GM12878 (cell line): ENCODE measurements around the gene EIF3D. TPM values are rescaled to one million over a fixed set of nuclear protein-coding genes. Genes with fewer than 3 reads are reported as not detected.
A peak's percentile ranks its signal among the peaks of the same experiment; 100 is the strongest.

Experiments used
- ATAC-seq: fragments of 200-7000 bp; cut with Tn5 transposase; 3 replicates; pipeline ENCODE4 v1.9.1; 2020; ENCODE audit warnings: mild to moderate bottlenecking, moderate library complexity
- BruUV-seq: library from RNA; stranded (reverse); fragments of 400-500 nt; replicated peaks from 2 replicates; lab custom pipeline; 2021; lab: Mats Ljungman, UMichigan
- CTCF ChIA-PET: fragments of 300-600 bp; sonication (Branson Sonifier 250); formaldehyde crosslinking; extraction: SDS; loops from one replicate; lab custom pipeline; 2021; ENCODE audit warnings: inconsistent platforms; lab: Yijun Ruan, JAX
- POLR2A ChIA-PET: fragments of 350-600 bp; formaldehyde crosslinking; extraction: SDS; loops from one replicate; lab custom pipeline; 2021; ENCODE audit warnings: inconsistent platforms; lab: Charles Lee
- RAD21 ChIA-PET: fragments of 300-600 bp; sonication (Branson Sonifier 250); formaldehyde crosslinking; loops from one replicate; lab custom pipeline; 2023; ENCODE audit warnings: antibody characterized with exemption; ENCODE audit not compliant: unreplicated experiment; lab: Charles Lee
- SMC1A ChIA-PET: fragments of 300-600 bp; sonication (Branson Sonifier 250); formaldehyde crosslinking; loops from one replicate; lab custom pipeline; 2023; ENCODE audit not compliant: unreplicated experiment, uncharacterized antibody; lab: Charles Lee
- DNase-seq: peaks from one replicate; pipeline ENCODE4 v3.0.0-alpha.2; 2011; ENCODE audit warnings: low read depth, low spot score
- FAIRE-seq: peaks from 3 replicates; lab custom pipeline; 2011; peaks lifted over from hg19 to GRCh38; lab: Jason Lieb, UNC
- H2AFZ ChIP-seq: 2 replicates; pipeline ENCODE4 v1.6.0; 2011; ENCODE audit warnings: low read depth, low read length, control low read depth; ENCODE audit not compliant: control insufficient read depth
- H3K27ac ChIP-seq: 2 replicates; pipeline ENCODE4 v1.5.1; 2011; ENCODE audit warnings: control low read depth; ENCODE audit not compliant: control insufficient read depth, insufficient read depth
- H3K27me3 ChIP-seq, 2 experiments: replicated peaks in 1 of 2; 2 replicates each; pipeline versions ENCODE4 v1.6.0 to v1.6.1; 2011; ENCODE audit warnings: low read length in 1 of 2; ENCODE audit not compliant: control insufficient read depth in 2 of 2, insufficient read depth in 2 of 2
- H3K36me3 ChIP-seq, 2 experiments: 2 replicates each; pipeline ENCODE4 v1.5.1; 2011; ENCODE audit warnings: low read length in 1 of 2; ENCODE audit not compliant: control insufficient read depth in 2 of 2, insufficient read depth in 2 of 2
- H3K4me1 ChIP-seq: 2 replicates; pipeline ENCODE4 v1.6.1; 2011; ENCODE audit warnings: mild to moderate bottlenecking, low read length, moderate library complexity, mixed read lengths; ENCODE audit not compliant: control insufficient read depth, insufficient read depth
- H3K4me2 ChIP-seq: 2 replicates; pipeline ENCODE4 v1.6.0; 2011; ENCODE audit warnings: control low read depth; ENCODE audit not compliant: control insufficient read depth, insufficient read depth
- H3K4me3 ChIP-seq: fragments of 200-600 bp; sonication (generic); 2 replicates; pipeline ENCODE4 v1.5.1; 2016
- H3K79me2 ChIP-seq: 2 replicates; pipeline ENCODE4 v1.6.0; 2011; ENCODE audit warnings: low read length; ENCODE audit not compliant: control insufficient read depth, insufficient read depth
- H3K9ac ChIP-seq: 2 replicates; pipeline ENCODE4 v1.8.0; 2011; ENCODE audit warnings: low read length, control low read depth, mixed read lengths; ENCODE audit not compliant: control insufficient read depth, insufficient read depth
- H3K9me3 ChIP-seq: replicated peaks from 3 replicates; pipeline ENCODE4 v1.5.1; 2011; ENCODE audit warnings: mild to moderate bottlenecking, low read length; ENCODE audit not compliant: control insufficient read depth, insufficient read depth
- H4K20me1 ChIP-seq: 2 replicates; pipeline ENCODE4 v1.6.0; 2011; ENCODE audit not compliant: control insufficient read depth, insufficient read depth
- CEBPZ ChIP-seq: fragments of 150-350 bp; IDR thresholded peaks from 2 replicates; pipeline ENCODE4 v1.6.1; 2016; ENCODE audit warnings: low read depth, low read length
- CHD1 ChIP-seq: IDR thresholded peaks from 2 replicates; pipeline ENCODE4 v1.6.1; 2012; ENCODE audit warnings: low read depth, low read length, improper control_type of control experiment
- EZH2 ChIP-seq: IDR thresholded peaks from 2 replicates; pipeline ENCODE4 v1.6.1; 2012; ENCODE audit warnings: low read depth, mild to moderate bottlenecking, control low read depth, inconsistent platforms, low read length, borderline replicate concordance; ENCODE audit not compliant: control insufficient read depth
- GATAD2B ChIP-seq: fragments of 450-650 bp; conservative IDR thresholded peaks from 2 replicates; pipeline ENCODE4 v1.6.1; 2017; ENCODE audit warnings: low read depth, mild to moderate bottlenecking, moderate library complexity
- IKZF2 ChIP-seq, 2 experiments: fragments of 450-650 bp; IDR thresholded peaks; 2 replicates each; pipeline ENCODE4 v1.6.1; 2017; ENCODE audit warnings: mild to moderate bottlenecking in 2 of 2, moderate library complexity in 2 of 2
- PRDM15 ChIP-seq: fragments of 450-650 bp; formaldehyde crosslinking; IDR thresholded peaks from 2 replicates; pipeline ENCODE4 v1.4.0; 2020; ENCODE audit warnings: mild to moderate bottlenecking, moderate library complexity
- RCOR1 ChIP-seq: conservative IDR thresholded peaks from 2 replicates; pipeline ENCODE4 v1.6.1; 2012; ENCODE audit warnings: low read depth, low read length, improper control_type of control experiment
- SPI1 ChIP-seq: IDR thresholded peaks from 2 replicates; pipeline ENCODE4 v1.6.1; 2011; ENCODE audit warnings: low read depth, mild to moderate bottlenecking, low read length, moderate library complexity, borderline replicate concordance; ENCODE audit not compliant: insufficient read depth
- TCF12 ChIP-seq: IDR thresholded peaks from 2 replicates; pipeline ENCODE4 v1.6.1; 2011; ENCODE audit warnings: low read depth, mild to moderate bottlenecking, low read length
- ZBED1 ChIP-seq: IDR thresholded peaks from 2 replicates; pipeline ENCODE4 v1.6.1; 2016; ENCODE audit warnings: borderline replicate concordance
- ZBTB40 ChIP-seq: fragments of 450-650 bp; IDR thresholded peaks from 2 replicates; pipeline ENCODE4 v1.6.1; 2016; ENCODE audit warnings: mild to moderate bottlenecking, moderate library complexity, borderline replicate concordance
- ZNF24 ChIP-seq: fragments of 450-650 bp; IDR thresholded peaks from 2 replicates; pipeline ENCODE4 v1.6.1; 2017; ENCODE audit warnings: antibody characterized with exemption, mild to moderate bottlenecking
- WGBS: methylation state at CpG from one replicate; pipeline ENCODE4 v1.1.6; 2016; ENCODE audit warnings: low lambda C conversion rate; ENCODE audit not compliant: insufficient replicate concordance, insufficient coverage; ENCODE audit errors: missing lambda C conversion rate; 5-methylcytosine and 5-hydroxymethylcytosine counted together
- in situ Hi-C: fragments of 300-500 bp; cut with MboI; formaldehyde crosslinking; loops from 9 replicates; pipeline ENCODE4 v1.14.3; 2018; ENCODE audit warnings: mixed read lengths
- intact Hi-C: fragments of 100-400 bp; cut with micrococcal nuclease; formaldehyde crosslinking; loops from one replicate; pipeline ENCODE4 v1.14.2; 2022; ENCODE audit not compliant: unreplicated experiment
- polyA plus RNA-seq, 11 experiments: library from polyadenylated mRNA; depleted of rRNA in 4 of 11; unstranded in 6 of 11; stranded (reverse) in 5 of 11; fragments of >200 nt; fragmentation: Nextera tagmentation in 4 of 11; fragmentation: Illumina TruSeq in 1 of 11; extraction: Ambion mirVana in 4 of 11; extraction: Trizol in 1 of 11; gene quantifications; 1 replicate in 1 of 11; 2 replicates in 10 of 11; pipeline versions ENCODE4 v1.2.1 to v1.2.3, GENCODE V29; 2011 to 2016; ENCODE audit warnings: inconsistent platforms in 2 of 11, missing spikeins in 2 of 11, low read depth in 1 of 11
- total RNA-seq, 4 experiments: library from RNA; depleted of rRNA in 3 of 4; stranded (reverse); fragments of >200 nt in 3 of 4; fragmentation: Illumina TruSeq in 1 of 4; extraction: Trizol in 1 of 4; gene quantifications; 2 replicates each; pipeline versions ENCODE4 v1.2.1 to v1.2.3, GENCODE V29; 2013 to 2021

EIF3D gene
- total and polyA plus RNA-seq, 10 of the 15 experiments (the other 5 are each of a cell fraction or from before 2014, with no cell fraction given), result 240 to 558 (median 420) TPM

GRCh38 chr22:36528341-36528740 is 625 bp downstream of the EIF3D start:
- H3K27me3 ChIP-seq, result no peaks in the 10 kb centered on the region
- H3K9me3 ChIP-seq, result no peaks in the 10 kb centered on the region; the same call in 2 of the 3 replicates
- H3K4me1 ChIP-seq, result no peaks in the 10 kb centered on the region; the same call in 1 of the 2 replicates
- H4K20me1 ChIP-seq, result no peaks in the 10 kb centered on the region; the same call in 1 of the 2 replicates
- POLR2A ChIA-PET, result interaction anchor here (0.6 to 1.3 kb wide), 6 partner anchors 17 to 594 kb away, joined by 3 to 9 read pairs (median 4); partner anchors contain the start of genes FOXRED2 and NCF4
- RAD21 ChIA-PET, result no interaction called here
- WGBS, result 0% methylated on average over 8 of the region's 8 CpGs
- H3K4me3 ChIP-seq, result peak overlapping the region; percentile 84
- H3K36me3 ChIP-seq, result peaks cover 18 to 33% of the 10 kb centered on the region in 2 experiments
- ATAC-seq (peak; percentile 40), FAIRE-seq (no peak), DNase-seq (no peak)
- intact Hi-C loops (loop anchor here (5.0 kb wide), 1 partner anchor 334 kb away; the partner anchor contains the start of gene NCF4), in situ Hi-C loops (no loop called here)
- CTCF ChIA-PET, result interaction anchor here (0.6 to 1.1 kb wide), 4 partner anchors 17 to 386 kb away, joined by 3 to 5 read pairs (median 4); no protein-coding TSS in a partner anchor
- no peak overlapping the region for H2AFZ ChIP-seq
- peak overlapping the region; percentile 79 for H3K4me2 ChIP-seq
- peaks cover 34% of the 10 kb centered on the region for H3K79me2 ChIP-seq
- peak overlapping the region; percentile 97 for H3K9ac ChIP-seq
- SMC1A ChIA-PET, result interaction anchor here (1.3 to 1.4 kb wide), 2 partner anchors 17 to 21 kb away, joined by 3 to 4 read pairs; no protein-coding TSS in a partner anchor
- peak overlapping the region; percentile 95 for H3K27ac ChIP-seq
- no TSS peak for BruUV-seq
- no peak for TF ChIP-seq IKZF2 (IDR thresholded peaks at IDR 0.05)
- no peak for TF ChIP-seq CEBPZ
- TF ChIP-seq RCOR1, result no peak
- no peak for TF ChIP-seq CHD1
- 0 out of 2 replicates have a peak, but pooled peaks have one; percentile 1 for TF ChIP-seq ZBED1
- TF ChIP-seq ZNF24, result no peak
- TF ChIP-seq SPI1, result no peak
- TF ChIP-seq GATAD2B, result no peak
- no peak for TF ChIP-seq ZBTB40
- no peak for TF ChIP-seq EZH2
- no peak for TF ChIP-seq TCF12
- no peak for TF ChIP-seq PRDM15
